Vagina (tissue), 2 donors: Measurements from ENCODE around the gene TANGO6. TPM values are rescaled to one million over a fixed set of nuclear protein-coding genes. Genes with fewer than 3 reads are reported as not detected.

Experiments used
- DNase-seq, 2 donors: peaks; one replicate each; pipeline ENCODE4 v3.0.0-alpha.2; 2017; ENCODE audit errors: extremely low spot score in 2 of 2
- H3K27ac ChIP-seq: fragments of 200-600 bp; sonication (generic); one replicate; pipeline ENCODE4 v1.5.1; 2019
- H3K27me3 ChIP-seq: fragments of 200-600 bp; sonication (generic); one replicate; pipeline ENCODE4 v1.5.1; 2019
- H3K36me3 ChIP-seq, 2 donors: fragments of 200-600 bp; sonication (generic); one replicate each; pipeline ENCODE4 v1.5.1; 2017 to 2019
- H3K4me1 ChIP-seq: fragments of 200-600 bp; sonication (generic); one replicate; pipeline ENCODE4 v1.5.1; 2019
- H3K4me3 ChIP-seq, 2 donors: fragments of 200-600 bp; sonication (generic); 1 replicate in 1 of 2; 2 replicates in 1 of 2; pipeline ENCODE4 v1.5.1; 2016 to 2019
- H3K9me3 ChIP-seq: fragments of 200-600 bp; sonication (generic); one replicate; pipeline ENCODE4 v1.5.1; 2019
- CTCF ChIP-seq, 3 experiments: fragments of 450-650 bp in 2 of 3; fragments of 200-600 bp in 1 of 3; sonication (generic) in 1 of 3; IDR thresholded peaks; one replicate each; pipeline ENCODE4 v1.5.1; 2017 to 2019; ENCODE audit warnings: antibody characterized with exemption in 3 of 3, mild to moderate bottlenecking in 2 of 3, moderate library complexity in 2 of 3
- POLR2A ChIP-seq, 2 donors: fragments of 450-650 bp; IDR thresholded peaks; one replicate each; pipeline ENCODE4 v1.6.1; 2017; ENCODE audit warnings: antibody characterized with exemption in 2 of 2, mild to moderate bottlenecking in 2 of 2, moderate library complexity in 2 of 2
- POLR2AphosphoS5 ChIP-seq, 2 donors: sonication (generic); formaldehyde crosslinking; IDR thresholded peaks; one replicate each; pipeline ENCODE4 v1.9.0; 2017; ENCODE audit warnings: antibody characterized with exemption in 2 of 2, mild to moderate bottlenecking in 2 of 2, low read depth in 1 of 2; ENCODE audit not compliant: insufficient read depth in 1 of 2
- intact Hi-C: fragments of 100-400 bp; cut with DNase I; formaldehyde crosslinking; loops from one replicate; pipeline ENCODE4 v1.15.1; 2023
- total RNA-seq: library from RNA; depleted of rRNA; stranded (reverse); fragments of >200 nt; gene quantifications from one replicate; pipeline ENCODE4 v1.2.3, GENCODE V29; 2016

The TANGO6 gene
- total RNA-seq, 1 donor from 2014 or later = 21.9 TPM

- DNase-seq = no peak
- Histone ChIP-seq H3K4me3 (no peak overlapping the region), H3K36me3 (peaks cover 0 to 35% of the 10 kb centered on the region in 2 donors), H3K9me3 (no peaks in the 10 kb centered on the region), H3K4me1 (no peaks in the 10 kb centered on the region), H3K27me3 (no peaks in the 10 kb centered on the region), H3K27ac (no peak overlapping the region)
- TF ChIP-seq POLR2A (IDR thresholded peaks at IDR 0.05) (no peak), CTCF (IDR thresholded peaks at IDR 0.05) (no peak), POLR2AphosphoS5 (IDR thresholded peaks at IDR 0.05; ENCODE audit: insufficient read depth in 1 of 2, low read depth in 1 of 2) (no peak)
- intact Hi-C loops = no loop called here
Measured at GRCh38 chr16:68860978-68861892, 17.9 kb downstream of the TANGO6 start.

GRCh38 chr16:68866933-68867332, 23.6 kb downstream of the TANGO6 start:
- TF ChIP-seq POLR2AphosphoS5 (IDR thresholded peaks at IDR 0.05; ENCODE audit: insufficient read depth in 1 of 2, low read depth in 1 of 2) (no peak), CTCF (IDR thresholded peaks at IDR 0.05) (no peak), POLR2A (IDR thresholded peaks at IDR 0.05) (no peak)
- peaks cover 0 to 22% of the 10 kb centered on the region in 2 donors for H3K36me3 ChIP-seq
- H3K9me3 ChIP-seq = no peaks in the 10 kb centered on the region
- H3K4me3 ChIP-seq = no peak overlapping the region
- DNase-seq = no peak
- H3K4me1 ChIP-seq = no peaks in the 10 kb centered on the region
- no peak overlapping the region for H3K27ac ChIP-seq
- intact Hi-C loops = no loop called here
- H3K27me3 ChIP-seq = no peaks in the 10 kb centered on the region

- H3K4me3 ChIP-seq = no peak overlapping the region
- H3K27me3 ChIP-seq = no peaks in the 10 kb centered on the region
- H3K4me1 ChIP-seq = no peaks in the 10 kb centered on the region
- intact Hi-C loops = loop anchor here (10.0 kb wide), 1 partner anchor 235 kb away; the partner anchor contains the start of gene HAS3
- no peak for DNase-seq
- no peak for TF ChIP-seq POLR2A (IDR thresholded peaks at IDR 0.05)
- no peak for TF ChIP-seq CTCF (IDR thresholded peaks at IDR 0.05)
- no peak for TF ChIP-seq POLR2AphosphoS5 (IDR thresholded peaks at IDR 0.05; ENCODE audit: insufficient read depth in 1 of 2, low read depth in 1 of 2)
- no peak overlapping the region for H3K27ac ChIP-seq
- H3K36me3 ChIP-seq = peaks cover 0 to 2% of the 10 kb centered on the region in 2 donors
- H3K9me3 ChIP-seq = no peaks in the 10 kb centered on the region
Measured at GRCh38 chr16:68869492-68870088, 26.3 kb downstream of the TANGO6 start.

GRCh38 chr16:68873635-68874471, 30.5 kb downstream of the TANGO6 start:
- Histone ChIP-seq H3K27me3 (no peaks in the 10 kb centered on the region), H3K4me1 (no peaks in the 10 kb centered on the region), H3K27ac (no peak overlapping the region), H3K4me3 (no peak overlapping the region), H3K36me3 (peaks cover 0 to 14% of the 10 kb centered on the region in 2 donors), H3K9me3 (no peaks in the 10 kb centered on the region)
- intact Hi-C loops = loop anchor here (10.0 kb wide), 1 partner anchor 231 kb away; the partner anchor contains the start of gene HAS3
- no peak for TF ChIP-seq POLR2AphosphoS5 (IDR thresholded peaks at IDR 0.05; ENCODE audit: insufficient read depth in 1 of 2, low read depth in 1 of 2)
- no peak for TF ChIP-seq POLR2A (IDR thresholded peaks at IDR 0.05)
- TF ChIP-seq CTCF (IDR thresholded peaks at IDR 0.05) = no peak
- no peak for DNase-seq
